NCI-H2029 (cell line): ENCODE data around the gene APELA.
"Not testable (repeated sequence)": the region's sequence is repeated elsewhere in the genome, so short reads cannot be mapped to it uniquely, and the experiment has no call there.

Experiments
- DNase-seq: peaks from one replicate; lab custom pipeline; 2025; lab: John Stamatoyannopoulos, UW

Gene APELA

DNA sequence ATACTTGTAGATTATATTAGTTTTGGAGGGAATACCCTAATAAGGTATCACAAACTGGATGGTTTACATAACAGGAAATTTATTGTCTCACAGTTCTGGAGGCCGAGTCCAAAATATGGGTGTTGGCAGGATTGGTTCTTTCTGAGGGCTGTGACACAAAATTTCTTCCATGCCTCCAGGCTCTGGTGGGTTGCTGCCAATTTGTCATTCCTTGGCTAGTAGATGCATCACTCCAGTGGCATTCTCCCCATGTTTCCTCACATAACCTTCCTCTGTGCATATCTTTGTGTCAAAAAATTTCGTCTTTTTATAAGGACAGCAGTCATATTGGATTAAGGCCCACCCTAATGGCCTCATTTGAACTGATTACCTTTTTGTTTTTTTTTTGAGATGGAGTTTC lies 49.3 kb downstream of the APELA start:
- no peak for DNase-seq

DNA sequence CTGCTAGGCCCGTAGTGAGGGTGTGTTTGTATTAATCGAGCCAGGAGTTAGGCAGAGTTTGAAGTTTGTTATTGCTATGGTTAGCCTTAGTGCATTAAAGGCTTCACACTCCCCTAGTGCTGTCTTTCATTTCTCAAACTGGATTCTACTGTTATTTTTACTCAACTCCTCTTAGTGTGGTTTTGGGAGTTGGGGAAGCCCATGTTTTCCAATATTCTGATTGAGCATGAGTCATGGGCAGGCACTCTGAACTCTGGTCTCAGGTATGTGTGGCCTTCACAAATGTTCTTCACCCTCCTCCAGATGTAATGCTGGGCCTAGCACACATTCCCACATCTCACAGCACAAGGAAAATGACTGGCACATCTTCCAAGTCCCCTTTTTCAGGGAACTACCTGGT lies 50.1 kb downstream of the APELA start:
- DNase-seq = not testable (repeated sequence)

DNA sequence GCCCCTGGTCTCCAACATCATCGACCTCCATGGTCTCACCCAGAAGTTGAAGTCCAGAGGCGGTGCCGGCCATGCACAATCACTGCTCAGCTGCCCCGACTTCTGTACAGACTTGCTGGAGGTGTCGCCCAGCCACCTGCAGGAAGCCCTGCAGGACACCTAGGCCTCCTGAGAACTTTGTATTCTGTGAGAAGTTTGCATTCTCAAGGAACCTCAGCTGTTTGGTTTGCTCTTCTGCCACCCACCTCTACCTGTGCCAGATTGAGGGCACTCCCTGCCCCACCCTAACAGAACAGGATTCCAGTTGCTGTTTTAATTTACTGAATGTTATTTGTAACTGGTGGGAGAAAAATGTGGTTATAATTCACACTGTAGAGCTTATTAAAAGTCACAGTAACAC lies 53.7 kb downstream of the APELA start:
- no peak for DNase-seq

GRCh38 chr4:164931551-164932324 lies 54.8 kb downstream of the APELA start:
- no peak for DNase-seq

DNA sequence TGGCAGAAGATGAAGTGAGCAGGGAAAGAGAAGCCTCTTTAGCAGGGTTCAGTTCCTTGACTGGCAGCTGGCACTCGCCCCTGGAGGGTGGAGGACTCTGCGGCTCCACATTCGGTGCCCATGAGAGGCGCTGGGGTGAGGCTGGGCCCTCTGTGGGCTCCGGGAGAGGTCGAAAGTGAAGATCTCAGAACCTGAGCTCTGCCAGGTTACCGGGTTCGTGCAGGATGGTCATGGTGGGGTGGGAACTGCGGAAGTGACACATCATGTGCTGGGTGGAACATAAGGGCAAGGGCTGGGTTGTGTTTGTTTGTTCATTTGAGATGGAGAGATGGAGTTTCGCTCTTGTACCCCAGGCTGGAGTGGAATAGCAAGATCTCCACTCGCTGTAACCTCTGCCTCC lies 56.3 kb downstream of the APELA start:
- no peak for DNase-seq

DNA sequence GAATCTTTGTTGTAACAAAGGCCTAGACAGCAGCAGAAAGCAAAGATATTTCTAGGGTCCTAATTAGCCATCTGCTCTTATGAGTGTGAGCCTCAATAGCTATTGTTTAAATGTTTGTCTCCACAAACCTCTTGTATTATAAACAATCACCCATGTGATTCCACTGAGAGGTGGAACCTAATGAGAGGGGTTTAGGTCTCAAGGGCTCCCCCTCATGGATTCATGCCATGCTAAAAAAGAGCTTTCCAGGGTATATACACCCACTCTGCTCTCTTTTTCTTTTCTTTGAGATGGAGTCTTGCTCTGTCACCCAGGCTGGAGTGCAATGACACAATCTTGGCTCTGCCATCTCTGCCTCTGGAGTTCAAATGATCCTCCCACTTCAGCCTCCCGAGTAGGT lies 58.4 kb downstream of the APELA start:
- DNase-seq = no peak

DNA sequence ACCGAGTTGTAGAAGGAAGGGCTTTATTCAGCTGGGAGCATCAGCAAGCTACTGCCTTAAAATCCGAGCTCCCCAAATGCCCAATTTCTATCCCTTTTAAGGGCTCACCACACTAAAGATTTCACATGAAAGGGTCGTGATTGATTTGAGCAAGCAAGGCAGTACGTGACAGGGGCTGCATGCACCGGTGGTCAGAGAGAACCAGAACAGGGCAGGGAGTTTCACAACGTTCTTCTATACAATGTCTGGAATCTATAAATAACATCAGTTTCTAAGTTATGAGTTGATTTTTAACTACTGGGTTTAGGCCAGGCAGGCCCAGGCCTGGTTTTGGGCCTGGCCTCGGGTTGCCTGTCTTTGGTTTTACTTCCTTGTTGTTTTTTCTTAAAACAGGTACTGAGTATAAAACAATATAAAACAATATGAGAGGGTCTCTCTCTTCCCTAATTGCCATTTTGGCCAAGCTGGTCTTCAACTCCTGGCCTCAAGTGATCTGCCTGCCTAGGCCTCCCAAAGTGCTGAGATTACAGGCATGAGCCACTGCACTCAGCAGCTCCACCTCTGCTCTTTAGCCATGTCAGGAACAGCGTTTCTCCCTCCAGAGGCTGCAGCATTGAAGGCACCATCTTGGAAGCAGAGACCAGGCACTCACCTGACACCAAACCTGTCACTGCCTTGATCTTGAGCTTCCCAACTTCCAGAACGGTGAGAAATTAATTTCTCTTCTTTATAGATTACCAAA lies 59.1 kb downstream of the APELA start:
- not testable (repeated sequence) for DNase-seq

- DNase-seq = no peak
Observed at GRCh38 chr4:164937576-164938270, 60.7 kb downstream of the APELA start.

- no peak for DNase-seq
Observed at GRCh38 chr4:164943192-164943591, 66.2 kb downstream of the APELA start.

- no peak for DNase-seq
Observed at GRCh38 chr4:164945146-164945545, 68.2 kb downstream of the APELA start.

- DNase-seq = no peak
Observed at GRCh38 chr4:164946810-164947209, 69.8 kb downstream of the APELA start.
